Retina (tissue), 1 donor: Measurements from ENCODE around the gene C3.
"Not testable (repeated sequence)": the region's sequence is repeated elsewhere in the genome, so short reads cannot be mapped to it uniquely, and the experiment has no call there.

Source experiments
- DNase-seq: peaks from one replicate; pipeline ENCODE4 v3.0.0-alpha.2; 2016

The C3 gene

GRCh38 chr19:6654347-6655310 is 65.8 kb downstream of the C3 start:
- DNase-seq: no peak

DNA sequence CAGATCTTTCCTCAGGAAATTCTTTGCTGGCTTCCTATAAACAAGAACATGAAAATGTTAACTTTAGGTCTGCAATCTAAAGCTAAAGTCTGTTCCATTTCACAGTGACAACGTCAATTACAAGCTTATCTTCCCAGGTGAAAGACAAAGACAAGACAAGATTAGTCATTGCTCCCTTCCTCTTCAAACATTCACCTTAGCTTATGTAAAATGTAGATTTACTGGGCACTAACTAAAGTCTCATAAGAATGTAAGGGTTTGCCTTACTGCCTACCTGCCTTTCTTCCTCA is 67.7 kb downstream of the C3 start:
- no peak for DNase-seq

DNA sequence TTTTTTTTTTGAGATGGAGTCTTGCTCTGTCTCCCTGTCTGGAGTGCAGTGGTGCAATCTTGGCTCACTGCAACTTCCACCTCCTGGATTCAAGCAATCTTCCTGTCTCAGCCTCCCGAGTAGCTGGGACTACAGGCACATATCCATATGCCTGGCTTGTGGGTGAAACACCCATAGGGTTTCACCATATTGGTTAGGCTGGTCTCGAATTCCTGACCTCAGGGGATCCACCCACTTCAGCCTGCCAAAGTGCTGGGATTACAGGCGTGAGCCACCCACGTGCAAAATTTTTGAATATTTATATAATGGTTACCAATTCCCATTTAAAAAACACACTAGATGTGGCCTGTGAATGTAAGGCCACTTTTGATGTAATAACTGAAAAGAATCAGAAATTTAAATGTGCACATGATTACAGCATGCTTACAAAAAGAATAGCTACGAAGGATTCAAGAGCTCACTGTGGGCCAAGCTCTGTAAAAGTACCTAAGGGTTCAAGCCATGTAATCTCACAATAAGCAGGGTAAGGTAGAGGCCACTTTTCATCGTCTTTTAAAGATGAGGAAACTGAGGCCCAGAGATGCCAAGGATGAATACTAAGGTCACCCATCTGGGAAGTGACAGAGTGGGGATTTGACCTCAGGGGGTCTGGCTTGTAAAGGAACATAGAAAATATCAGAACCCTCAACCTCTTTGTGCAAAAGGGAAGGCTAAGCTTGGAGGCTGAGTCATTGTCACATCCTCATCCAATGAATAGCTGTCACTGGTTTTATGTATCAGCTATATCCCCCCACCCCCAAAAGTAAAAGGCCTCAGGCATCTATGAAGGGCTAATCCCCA is 68.3 kb downstream of the C3 start:
- DNase-seq: no peak

DNA sequence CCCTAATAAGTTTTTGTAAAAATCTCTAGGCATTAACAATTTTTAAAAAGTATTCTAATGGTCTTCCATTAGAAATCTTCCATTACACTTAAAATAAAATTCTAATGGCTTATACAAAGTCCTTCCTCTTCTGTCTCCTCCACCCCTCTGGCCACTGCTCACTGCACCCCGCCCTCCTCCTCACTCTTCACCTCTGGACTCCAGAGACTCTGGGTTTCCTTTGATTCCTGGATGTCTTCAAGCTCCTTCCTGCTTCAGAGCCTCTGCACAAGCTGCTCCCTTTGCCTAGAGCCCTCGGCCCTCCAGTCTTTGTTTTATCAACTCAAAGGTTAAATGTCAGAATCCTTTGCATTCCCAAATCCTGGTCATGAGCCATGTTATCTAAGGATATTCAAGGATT is 71.3 kb downstream of the C3 start:
- no peak for DNase-seq

DNA sequence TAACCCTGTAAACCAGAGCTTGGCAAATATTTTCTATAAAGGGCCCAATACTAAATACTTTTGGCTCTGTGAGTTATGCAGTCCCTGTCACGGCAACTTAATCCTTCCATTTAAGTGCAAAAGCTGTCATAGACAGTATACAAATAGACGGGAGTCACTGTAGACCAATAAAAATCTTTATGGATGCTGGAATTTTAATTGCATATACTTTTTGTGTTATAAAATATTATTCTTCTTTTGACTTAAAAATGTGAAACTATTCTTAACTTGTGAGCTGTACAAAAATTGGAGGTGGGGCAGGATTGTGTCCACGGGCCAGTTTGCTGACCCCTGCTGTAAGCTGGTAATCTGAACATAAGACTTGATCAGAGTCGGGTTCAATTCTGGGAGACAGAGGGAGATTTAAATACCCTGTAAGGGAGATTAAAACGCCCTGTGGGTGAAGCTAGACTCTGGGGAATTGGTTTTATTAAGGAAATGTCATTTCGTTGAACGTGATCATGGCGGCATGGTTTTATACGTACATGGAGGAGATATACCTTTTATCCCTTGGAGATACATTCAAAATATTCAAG is 72.2 kb downstream of the C3 start:
- DNase-seq: no peak

- DNase-seq: no peak
Observed at GRCh38 chr19:6644796-6645195, 75.7 kb downstream of the C3 start.

DNA sequence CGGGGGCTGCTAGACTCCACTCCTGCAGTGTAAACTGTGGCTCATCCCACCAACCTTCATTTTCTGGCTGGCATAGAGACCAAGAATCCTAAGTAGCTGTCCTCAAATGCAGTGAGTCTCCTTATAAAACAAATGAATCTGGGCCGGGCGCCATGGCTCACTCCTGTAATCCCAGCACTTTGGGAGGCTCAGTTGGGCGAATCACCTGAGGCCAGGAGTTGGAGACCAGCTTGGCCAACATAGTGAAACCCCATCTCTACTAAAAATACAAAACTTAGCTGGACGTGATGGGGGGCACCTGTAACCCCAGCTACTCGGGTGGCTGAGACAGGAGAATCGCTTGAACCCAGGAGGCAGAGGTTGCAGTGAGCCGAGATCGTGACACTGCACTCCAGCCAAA is 80.1 kb downstream of the C3 start:
- not testable (repeated sequence) for DNase-seq

GRCh38 chr19:6639439-6639838 is 81.0 kb downstream of the C3 start:
- DNase-seq: no peak

- DNase-seq: not testable (repeated sequence)
Observed at GRCh38 chr19:6633456-6633813, 87.0 kb downstream of the C3 start.

DNA sequence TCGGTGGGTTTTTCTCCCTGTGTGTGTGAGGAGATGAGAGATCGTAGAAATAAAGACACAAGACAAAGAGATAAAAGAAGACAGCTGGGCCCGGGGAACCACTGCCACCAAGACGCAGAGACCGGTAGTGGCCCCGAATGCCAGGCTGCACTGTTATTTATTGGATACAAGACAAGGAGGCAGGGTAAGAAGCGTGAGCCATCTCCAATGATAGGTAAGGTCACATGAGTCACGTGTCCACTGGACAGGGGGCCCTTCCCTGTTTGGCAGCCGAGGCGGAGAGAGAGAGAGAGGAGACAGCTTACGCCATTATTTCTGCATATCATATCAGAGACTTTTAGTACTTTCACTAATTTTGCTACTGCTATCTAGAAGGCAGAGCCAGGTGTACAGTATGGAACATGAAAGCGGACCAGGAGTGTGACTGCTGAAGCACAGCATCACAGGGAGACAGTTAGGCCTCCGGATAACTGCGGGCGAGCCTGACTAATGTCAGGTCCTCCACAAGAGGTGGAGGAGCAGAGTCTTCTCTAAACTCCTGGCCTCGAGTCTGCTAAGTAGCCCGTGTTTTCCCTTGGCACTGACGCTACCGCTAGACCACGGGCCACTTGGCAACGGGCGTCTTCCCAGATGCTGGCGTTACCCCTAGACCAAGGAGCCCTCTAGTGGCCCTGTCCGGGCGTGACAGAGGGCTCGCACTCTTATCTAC is 87.5 kb downstream of the C3 start:
- peak; percentile 57 for DNase-seq

GRCh38 chr19:6632002-6632621 is 88.3 kb downstream of the C3 start:
- DNase-seq: peak; percentile 67
